RWPE2 (cell line): ENCODE measurements around the gene DNAJB6.
A peak's percentile ranks its signal among the peaks of the same experiment; 100 is the strongest.

Experiments
- ATAC-seq: fragments of 200-7000 bp; cut with Tn5 transposase; 3 replicates; pipeline ENCODE4 v1.9.1; 2021; ENCODE audit warnings: low read depth
- DNase-seq: peaks from one replicate; pipeline ENCODE4 v3.0.0-alpha.2; 2020; ENCODE audit warnings: low spot score
- H3K27ac ChIP-seq: fragments of 450-650 bp; 2 replicates; pipeline ENCODE4 v1.5.1; 2017; ENCODE audit warnings: mild to moderate bottlenecking; ENCODE audit not compliant: poor library complexity, severe bottlenecking
- H3K27me3 ChIP-seq: fragments of 250-450 bp; sonication (Bioruptor Pico); 2 replicates; pipeline ENCODE4 v1.5.1; 2021; ENCODE audit warnings: mild to moderate bottlenecking, moderate library complexity; ENCODE audit not compliant: insufficient read depth, poor library complexity, severe bottlenecking
- H3K36me3 ChIP-seq: fragments of 250-450 bp; sonication (Bioruptor Pico); 2 replicates; pipeline ENCODE4 v1.5.1; 2020; ENCODE audit warnings: low read depth, mild to moderate bottlenecking, moderate library complexity
- H3K4me1 ChIP-seq: fragments of 250-450 bp; sonication (Bioruptor Pico); 2 replicates; pipeline ENCODE4 v1.5.1; 2021; ENCODE audit warnings: mild to moderate bottlenecking, moderate library complexity; ENCODE audit not compliant: insufficient read depth, poor library complexity, severe bottlenecking
- H3K4me3 ChIP-seq: fragments of 250-450 bp; sonication (Bioruptor Pico); 2 replicates; pipeline ENCODE4 v1.5.1; 2021; ENCODE audit warnings: mild to moderate bottlenecking, moderate library complexity; ENCODE audit not compliant: severe bottlenecking
- H3K9me3 ChIP-seq: fragments of 250-450 bp; sonication (Bioruptor Pico); 2 replicates; pipeline ENCODE4 v1.5.1; 2021; ENCODE audit warnings: mild to moderate bottlenecking, moderate library complexity; ENCODE audit not compliant: severe bottlenecking
- TF ChIP-seq, protein P1 (sequence below): fragments of 450-650 bp; IDR thresholded peaks from one replicate; pipeline ENCODE4 v1.5.1; 2017; ENCODE audit warnings: mild to moderate bottlenecking, moderate library complexity; ENCODE audit not compliant: poor library complexity, severe bottlenecking

Gene DNAJB6

GRCh38 chr7:157459966-157460365, 123.2 kb downstream of the DNAJB6 start:
- no peak overlapping the region for H3K4me3 ChIP-seq
- H3K36me3 ChIP-seq: no peaks in the 10 kb centered on the region
- peak; percentile 28 for DNase-seq
- no peak overlapping the region for H3K27ac ChIP-seq
- TF ChIP-seq, protein P1, sequence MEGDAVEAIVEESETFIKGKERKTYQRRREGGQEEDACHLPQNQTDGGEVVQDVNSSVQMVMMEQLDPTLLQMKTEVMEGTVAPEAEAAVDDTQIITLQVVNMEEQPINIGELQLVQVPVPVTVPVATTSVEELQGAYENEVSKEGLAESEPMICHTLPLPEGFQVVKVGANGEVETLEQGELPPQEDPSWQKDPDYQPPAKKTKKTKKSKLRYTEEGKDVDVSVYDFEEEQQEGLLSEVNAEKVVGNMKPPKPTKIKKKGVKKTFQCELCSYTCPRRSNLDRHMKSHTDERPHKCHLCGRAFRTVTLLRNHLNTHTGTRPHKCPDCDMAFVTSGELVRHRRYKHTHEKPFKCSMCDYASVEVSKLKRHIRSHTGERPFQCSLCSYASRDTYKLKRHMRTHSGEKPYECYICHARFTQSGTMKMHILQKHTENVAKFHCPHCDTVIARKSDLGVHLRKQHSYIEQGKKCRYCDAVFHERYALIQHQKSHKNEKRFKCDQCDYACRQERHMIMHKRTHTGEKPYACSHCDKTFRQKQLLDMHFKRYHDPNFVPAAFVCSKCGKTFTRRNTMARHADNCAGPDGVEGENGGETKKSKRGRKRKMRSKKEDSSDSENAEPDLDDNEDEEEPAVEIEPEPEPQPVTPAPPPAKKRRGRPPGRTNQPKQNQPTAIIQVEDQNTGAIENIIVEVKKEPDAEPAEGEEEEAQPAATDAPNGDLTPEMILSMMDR: no peak
- no peaks in the 10 kb centered on the region for H3K4me1 ChIP-seq
- ATAC-seq: no peak
- H3K9me3 ChIP-seq: no peaks in the 10 kb centered on the region
- H3K27me3 ChIP-seq: peaks cover 7% of the 10 kb centered on the region

GRCh38 chr7:157460721-157461120, 123.9 kb downstream of the DNAJB6 start:
- Histone ChIP-seq H3K27ac (no peak overlapping the region), H3K9me3 (no peaks in the 10 kb centered on the region), H3K4me1 (no peaks in the 10 kb centered on the region), H3K27me3 (peaks cover 7% of the 10 kb centered on the region), H3K36me3 (no peaks in the 10 kb centered on the region), H3K4me3 (no peak overlapping the region)
- TF ChIP-seq, protein P1: no peak
- DNase-seq: peak; percentile 15
- ATAC-seq: no peak

DNA sequence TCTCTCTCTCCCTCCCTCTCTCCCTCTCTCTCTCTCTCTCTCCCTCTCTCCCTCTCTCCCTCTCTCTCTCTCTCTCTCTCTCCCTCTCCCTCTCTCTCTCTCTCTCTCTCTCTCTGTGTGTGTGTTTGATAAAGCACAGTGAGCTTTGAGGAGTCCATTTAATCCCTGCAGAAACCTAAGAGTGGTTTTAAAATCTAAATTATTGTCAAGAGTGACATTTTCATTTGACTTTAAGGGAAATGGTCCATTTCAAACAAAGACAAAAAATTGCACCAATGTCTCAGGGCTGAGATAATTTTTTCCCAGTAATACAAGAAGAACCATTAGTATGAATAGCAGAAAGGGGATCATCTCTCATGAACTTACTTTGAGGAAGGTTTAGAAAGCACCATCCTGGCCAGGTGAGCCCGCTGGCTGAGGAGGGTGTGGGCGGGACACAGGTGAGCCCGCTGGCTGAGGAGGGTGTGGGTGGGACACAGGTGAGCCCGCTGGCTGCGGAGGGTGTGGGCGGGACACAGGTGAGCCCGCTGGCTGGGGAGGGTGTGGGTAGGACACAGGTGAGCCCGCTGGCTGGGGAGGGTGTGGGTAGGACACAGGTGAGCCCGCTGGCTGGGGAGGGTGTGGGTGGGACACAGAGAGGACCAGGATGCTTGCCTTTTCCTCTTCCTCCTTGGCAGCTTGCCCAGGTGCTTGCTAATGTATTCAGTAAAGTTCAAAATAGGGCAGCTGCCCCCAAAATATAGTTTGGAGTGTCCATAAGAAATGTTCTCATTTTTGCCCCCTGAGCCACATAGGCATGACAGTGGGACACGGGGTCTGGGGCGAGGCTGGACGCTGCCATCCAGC, 125.0 kb downstream of the DNAJB6 start:
- Histone ChIP-seq H3K27ac (no peak overlapping the region), H3K27me3 (peaks cover 7% of the 10 kb centered on the region)
- DNase-seq: peak; percentile 40

GRCh38 chr7:157462419-157462771, 125.6 kb downstream of the DNAJB6 start:
- ATAC-seq: peak; percentile 19; the same call in 1 of the 3 replicates
- peaks cover 7% of the 10 kb centered on the region for H3K27me3 ChIP-seq
- no peak overlapping the region for H3K4me3 ChIP-seq
- TF ChIP-seq, protein P1: no peak
- H3K27ac ChIP-seq: no peak overlapping the region
- H3K9me3 ChIP-seq: no peaks in the 10 kb centered on the region
- peak; percentile 47 for DNase-seq
- H3K36me3 ChIP-seq: no peaks in the 10 kb centered on the region
- no peaks in the 10 kb centered on the region for H3K4me1 ChIP-seq

More for the DNA sequence above, 125.0 kb downstream of the DNAJB6 start:
- TF ChIP-seq, protein P1: no peak
- Histone ChIP-seq H3K36me3 (no peaks in the 10 kb centered on the region), H3K9me3 (no peaks in the 10 kb centered on the region), H3K4me1 (no peaks in the 10 kb centered on the region), H3K4me3 (no peak overlapping the region)
- no peak for ATAC-seq

- no peak overlapping the region for H3K4me3 ChIP-seq
- DNase-seq: peak; percentile 20
- TF ChIP-seq, protein P1: no peak
- H3K9me3 ChIP-seq: no peaks in the 10 kb centered on the region
- H3K27me3 ChIP-seq: peaks cover 5% of the 10 kb centered on the region
- no peak overlapping the region for H3K27ac ChIP-seq
- no peaks in the 10 kb centered on the region for H3K36me3 ChIP-seq
- H3K4me1 ChIP-seq: no peaks in the 10 kb centered on the region
- ATAC-seq: no peak
Measured at GRCh38 chr7:157462840-157463239, 126.0 kb downstream of the DNAJB6 start.
